COLO668 (cell line): ENCODE results near the gene PCSK4.
"Not testable (repeated sequence)": the region's sequence is repeated elsewhere in the genome, so short reads cannot be mapped to it uniquely, and the experiment has no call there.

Experiments used
- DNase-seq: peaks from one replicate; lab custom pipeline; 2025; ENCODE audit not compliant: unreplicated experiment; lab: John Stamatoyannopoulos, UW

PCSK4 gene

DNA sequence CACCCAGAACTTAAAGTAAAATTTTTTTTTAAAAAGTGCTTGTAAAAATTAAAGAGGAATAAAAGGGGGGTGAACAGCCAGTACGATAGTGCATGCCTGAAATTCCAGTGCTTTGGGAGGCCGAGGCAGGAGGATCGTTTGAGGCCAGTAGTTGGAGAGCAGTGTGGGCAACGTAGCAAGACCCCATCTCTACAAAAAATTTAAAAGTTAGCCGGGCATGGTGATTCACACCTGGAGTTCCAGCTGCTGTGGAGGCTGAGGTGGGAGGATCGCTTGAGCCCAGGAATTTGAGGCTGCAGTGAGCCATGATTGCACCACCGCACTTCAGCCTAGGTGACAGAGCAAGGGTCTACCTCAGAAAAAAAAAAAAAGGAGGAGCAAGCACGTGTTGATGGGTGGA, 14.9 kb upstream of the PCSK4 start:
- DNase-seq: no peak

DNA sequence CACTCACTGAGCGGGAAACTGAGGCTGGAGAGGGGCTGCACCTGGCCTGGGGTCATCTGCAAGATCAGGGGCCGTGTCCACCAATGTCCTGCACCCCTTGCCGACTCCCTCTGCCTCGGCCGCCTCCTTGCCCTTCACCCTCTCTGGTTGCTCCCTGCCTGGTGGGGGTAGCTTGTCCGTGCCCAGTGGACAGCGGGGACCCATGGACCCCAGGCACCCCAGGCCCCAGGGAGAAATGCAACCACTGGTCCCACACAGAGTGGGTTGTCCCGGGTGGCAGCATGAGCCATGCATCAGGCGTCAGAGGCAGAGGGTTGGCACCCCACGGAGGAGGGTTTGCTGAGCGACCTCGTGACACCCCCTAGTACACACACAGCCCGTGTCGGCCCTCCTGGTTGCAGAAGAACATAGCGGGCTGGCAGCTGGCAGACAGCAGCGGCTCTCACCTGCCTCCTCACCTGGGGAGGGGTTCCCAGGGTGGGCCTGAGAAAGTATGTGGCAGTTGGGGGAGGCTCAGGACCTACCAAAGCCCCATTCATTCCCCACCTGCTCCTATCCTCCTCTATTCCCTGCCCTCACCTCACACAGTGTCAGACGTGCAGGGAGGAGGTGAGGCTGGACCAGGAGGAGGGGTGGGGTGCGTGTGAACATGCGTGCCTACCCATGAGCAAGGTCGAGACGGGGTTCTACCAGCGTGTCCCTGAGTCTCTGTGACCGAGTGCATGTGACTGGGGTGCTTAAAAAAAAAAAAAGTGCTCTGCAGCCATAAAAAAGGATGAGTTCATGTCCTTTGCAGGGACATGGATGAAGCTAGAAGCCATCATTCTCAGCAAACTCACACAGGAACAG, 14.0 kb upstream of the PCSK4 start:
- DNase-seq: no peak

DNA sequence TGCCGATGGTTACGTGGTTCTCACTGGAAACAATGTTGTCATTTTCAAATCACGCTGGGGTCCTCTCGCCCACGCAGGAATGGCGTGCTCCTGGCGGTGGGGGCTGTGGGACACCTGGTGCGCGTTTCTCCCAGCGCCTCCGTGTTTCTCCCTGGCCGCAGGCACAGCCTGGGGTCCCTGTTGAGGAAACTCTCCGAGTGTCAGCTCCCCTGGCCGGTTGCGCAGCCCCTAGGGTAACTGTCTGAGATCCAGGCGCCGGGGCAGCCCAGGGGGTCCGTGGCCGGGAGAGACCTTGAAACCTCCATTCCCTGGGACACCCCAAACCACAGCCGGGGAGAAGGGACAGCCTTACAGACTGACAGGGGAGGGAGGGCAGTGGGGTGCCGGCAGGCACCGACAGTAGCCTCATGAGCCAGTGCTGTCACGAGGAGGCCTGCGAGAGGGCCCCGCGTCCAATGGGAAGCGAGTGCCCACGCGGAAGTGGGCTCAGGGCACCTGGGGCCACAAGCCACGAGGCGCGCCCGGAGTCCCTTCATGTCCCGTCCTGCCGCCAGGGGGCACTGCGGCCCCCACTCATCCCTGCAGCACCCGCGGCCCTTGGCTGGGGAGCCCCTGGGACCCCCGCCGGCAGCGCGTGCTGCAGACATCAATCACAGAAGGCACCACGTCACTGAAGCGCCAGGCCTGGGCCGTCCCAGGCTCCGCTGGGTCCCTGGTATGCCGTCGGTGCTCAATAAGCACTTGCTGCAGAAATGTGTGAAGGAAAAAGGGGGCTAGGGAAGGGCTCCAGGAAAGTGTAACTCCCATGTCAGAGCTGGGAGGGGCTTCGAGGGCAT, 13.2 kb upstream of the PCSK4 start:
- peak; percentile 48 for DNase-seq

DNA sequence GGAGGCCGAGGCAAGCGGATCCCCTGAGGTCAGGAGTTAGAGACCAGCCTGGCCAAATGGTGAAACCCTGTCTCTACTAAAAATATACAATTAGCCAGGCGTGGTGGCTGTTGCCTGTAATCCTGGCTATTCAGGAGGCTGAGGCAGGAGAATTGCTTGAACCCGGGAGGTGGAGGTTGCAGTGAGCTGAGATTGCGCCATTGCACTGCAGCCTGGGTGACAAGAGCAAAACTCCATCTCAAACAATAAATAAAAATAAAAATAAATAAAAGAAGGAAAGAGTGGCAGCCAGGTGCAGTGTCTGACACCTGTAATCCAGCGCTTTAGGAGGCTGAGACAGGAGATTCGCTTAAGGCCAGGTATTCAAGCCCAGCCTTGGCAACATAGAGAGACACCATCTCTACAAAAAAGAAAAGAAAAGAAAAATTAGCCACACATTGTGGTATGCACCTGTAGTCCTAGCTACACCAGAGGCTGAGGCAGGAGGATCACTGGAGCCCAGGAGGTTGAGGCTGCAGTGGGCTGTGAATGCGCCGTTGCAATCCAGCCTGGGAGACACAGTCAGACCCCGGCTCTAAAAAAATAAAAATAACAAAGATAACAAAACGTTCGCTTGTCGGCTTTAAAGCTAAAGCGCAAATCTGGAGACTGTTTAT, 12.4 kb upstream of the PCSK4 start:
- DNase-seq: no peak

DNA sequence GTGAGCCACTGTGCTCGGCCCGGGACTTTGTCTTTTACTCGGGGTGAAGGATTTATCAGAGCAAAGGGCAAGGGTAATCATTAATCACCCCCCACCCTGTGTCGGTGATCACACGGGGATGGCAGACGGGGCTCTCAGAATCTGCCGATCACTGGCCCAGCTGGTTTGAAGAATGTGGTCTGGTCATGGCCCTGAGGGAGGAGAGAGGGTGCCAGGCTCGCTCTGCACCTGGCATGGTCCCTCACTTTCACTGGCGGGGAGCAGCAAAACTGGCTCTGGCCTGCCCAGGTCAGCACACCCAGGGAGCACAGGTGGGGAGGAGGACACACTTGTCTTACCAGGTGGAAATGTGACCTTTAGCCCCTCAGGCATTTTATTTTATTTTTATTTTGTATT, 11.0 kb upstream of the PCSK4 start:
- peak; percentile 82 for DNase-seq

DNA sequence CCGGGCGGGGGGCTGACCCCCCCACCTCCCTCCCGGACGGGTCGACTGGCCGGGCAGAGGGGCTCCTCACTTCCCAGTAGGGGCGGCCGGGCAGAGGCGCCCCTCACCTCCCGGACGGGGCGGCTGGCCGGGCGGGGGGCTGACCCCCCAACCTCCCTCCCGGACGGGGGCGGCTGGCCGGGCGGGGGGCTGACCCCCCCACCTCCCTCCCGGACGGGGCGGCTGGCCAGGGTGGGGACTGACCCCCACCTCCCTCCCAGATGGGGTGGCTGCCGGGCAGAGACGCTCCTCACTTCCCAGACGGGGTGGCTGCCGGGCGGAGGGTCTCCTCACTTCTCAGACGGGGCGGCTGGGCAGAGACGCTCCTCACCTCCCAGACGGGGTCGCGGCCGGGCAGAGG, 9.1 kb upstream of the PCSK4 start:
- DNase-seq: not testable (repeated sequence)

DNA sequence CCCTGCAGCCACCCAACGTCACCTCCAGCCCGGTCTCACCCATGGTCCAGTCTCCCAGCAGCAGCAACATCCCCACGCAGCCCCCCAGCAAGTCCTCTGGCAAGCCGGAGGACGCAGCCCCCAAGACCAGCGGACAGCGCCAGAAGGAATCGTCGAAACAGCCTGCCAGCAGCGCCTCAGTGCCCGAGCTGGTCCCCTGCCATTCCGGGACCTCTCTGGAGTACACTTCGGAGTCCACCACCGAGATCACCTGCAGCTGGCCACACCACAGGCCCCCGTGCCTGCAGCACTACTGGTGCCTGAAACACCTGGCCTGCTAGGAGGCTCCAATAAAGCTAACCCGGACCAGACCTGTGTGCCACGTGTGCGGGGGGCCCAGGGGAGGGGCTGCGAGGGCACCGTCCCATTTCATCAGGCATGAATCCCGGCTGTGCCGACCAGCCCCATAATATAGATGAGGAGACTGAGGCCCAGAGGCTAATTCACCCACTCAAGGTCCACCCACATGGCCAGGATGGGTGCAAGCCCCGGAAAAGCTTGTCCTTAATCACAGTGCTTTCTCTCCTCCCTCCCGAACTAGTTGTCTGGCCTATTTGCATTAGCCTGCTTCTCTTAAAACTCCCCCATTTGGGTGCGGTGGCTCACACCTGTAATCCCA, 7.6 kb upstream of the PCSK4 start:
- no peak for DNase-seq

DNA sequence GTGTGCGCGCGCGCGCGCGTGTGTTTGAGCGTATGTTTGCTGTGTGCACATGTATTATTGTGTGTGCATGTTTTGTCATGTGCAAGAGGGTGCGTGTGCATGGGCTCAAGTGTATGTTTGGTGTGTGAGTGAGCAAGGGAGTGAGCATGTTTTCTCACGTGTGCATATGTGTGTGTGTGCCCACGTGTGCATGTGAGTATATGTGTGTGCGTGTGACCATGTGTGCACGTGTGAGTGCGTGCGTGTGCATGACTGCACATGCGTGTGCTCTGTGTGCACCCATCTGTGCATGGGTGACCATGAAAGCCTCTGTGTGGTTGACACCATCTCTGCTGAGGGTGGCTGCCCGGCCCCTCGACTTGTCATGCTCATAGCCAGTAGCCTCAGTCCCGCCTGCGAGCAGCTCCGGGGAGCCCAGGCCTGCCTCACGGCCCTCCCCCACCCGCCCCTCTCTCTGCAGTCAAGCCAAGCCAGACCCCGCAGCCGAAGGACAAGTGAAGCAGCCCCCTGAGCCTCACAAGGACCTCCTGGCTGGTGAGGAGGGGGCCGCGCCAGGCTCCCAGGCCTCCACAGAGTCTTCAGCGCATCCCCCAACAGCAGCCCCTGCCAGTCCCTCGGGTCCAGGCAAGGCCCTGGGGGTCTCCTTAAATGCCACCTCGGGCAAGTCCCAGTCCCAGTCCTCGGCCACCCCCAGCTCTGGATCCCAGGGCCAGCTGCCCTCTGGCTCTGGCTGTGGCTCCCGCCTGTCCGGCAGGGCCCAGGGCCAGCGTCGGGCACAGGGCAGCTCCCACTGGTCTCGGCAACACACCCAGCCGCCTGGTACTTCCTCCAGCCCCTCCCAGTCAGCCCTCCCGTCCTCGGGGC, 6.8 kb upstream of the PCSK4 start:
- no peak for DNase-seq

DNA sequence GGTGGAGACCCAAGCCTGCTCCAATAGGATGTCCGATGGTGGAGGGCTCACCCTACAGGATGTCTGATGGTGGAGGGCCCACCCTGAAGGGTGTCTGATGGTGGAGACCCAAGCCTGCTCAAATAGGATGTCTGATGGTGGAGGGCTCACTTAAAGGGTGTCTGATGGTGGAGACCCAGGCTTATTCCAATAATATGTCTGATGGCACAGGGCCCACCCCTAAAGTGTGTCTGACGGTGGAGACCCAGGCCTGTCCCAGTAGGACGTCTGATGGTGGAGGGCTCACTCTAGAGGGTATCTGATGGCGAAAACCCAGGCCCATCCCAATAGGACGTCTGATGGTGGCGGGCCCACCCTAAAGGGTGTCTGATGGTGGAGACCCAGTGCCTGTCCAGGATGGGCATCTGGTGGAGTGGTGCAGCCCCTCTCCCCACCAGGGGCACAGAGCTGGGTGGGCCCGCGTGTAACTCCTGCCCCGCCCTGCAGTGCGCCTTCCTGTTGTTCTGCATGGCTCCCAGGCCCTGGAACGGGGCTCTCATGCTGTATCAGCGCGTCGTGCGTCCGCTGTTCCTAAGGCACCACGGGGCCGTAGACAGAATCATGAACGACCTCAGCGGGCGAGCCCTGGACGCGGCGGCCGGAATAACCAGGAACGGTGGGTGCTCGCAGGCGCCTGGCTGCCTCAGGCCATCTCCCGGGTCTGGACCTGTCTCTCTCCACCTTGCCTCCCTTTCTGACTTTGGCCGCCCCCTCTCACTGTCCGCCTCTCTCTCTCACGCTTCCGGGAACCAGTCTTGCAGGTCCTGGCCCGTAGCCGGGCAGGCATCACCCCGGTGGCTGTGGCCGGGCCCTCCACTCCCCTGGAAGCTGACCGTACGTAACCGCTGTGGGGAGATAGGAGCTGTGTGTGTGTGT, 5.9 kb upstream of the PCSK4 start:
- no peak for DNase-seq

DNA sequence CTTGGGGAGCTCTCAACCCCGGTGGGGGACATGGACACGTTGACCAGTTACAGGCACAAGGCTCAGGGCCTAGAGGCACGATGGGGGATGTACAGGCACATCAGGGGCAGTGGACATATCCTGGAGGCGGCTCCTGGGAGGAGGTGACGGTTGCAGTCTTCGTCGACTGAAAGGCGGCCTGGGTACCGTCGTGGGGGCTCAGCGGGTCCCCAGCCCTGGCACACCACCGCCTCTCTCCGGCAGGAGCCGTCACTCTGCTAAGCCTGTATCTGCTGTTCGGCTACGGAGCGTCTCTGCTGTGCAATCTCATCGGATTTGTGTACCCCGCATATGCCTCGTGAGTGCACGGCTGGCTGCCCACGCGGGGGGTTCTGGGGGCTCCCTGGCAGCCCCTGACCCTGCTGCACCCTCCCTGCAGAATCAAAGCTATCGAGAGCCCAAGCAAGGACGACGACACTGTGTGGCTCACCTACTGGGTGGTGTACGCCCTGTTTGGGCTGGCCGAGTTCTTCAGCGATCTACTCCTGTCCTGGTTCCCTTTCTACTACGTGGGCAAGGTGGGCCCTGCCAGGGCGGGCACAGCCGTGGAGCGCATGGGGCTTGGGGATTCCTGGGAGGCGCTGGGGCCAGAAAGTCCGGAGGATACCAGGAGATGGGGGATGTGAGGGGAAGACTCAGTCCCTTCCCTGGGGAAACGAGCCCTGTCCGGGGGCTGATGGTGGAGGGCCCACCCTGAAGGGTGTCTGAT, 5.1 kb upstream of the PCSK4 start:
- no peak for DNase-seq

DNA sequence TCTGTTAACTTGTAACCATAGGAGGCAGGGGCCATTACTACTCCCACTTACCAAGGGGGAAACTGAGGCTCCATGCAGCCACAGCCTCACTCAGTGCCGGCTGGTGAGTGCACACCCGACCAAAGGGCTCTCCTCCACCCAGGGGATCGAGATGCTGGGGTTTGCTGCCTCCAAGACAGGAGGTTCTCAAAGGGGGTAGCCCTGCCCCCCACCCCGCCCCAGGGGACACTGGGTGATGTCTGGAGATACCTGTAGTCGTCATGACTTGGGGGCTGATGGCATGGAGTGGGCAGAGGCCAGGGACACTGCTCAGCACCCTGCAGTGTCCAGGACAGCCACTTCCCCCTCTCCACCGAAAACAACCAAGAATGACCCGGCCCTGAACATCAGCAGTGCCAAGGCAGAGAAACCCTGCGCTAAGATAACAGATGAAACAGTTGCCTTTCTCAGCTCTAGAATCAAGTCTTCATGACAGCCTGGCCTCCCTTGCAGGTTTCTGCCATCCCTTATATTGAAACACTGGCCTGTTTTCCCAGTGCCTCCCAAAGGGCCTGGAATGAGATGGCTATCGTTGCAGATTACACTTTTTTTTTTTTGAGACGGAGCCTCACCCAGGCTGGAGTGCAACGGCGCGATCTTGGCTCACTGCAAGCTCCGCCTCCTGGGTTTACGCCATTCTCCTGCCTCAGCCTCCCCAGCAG, 4.1 kb upstream of the PCSK4 start:
- no peak for DNase-seq

DNA sequence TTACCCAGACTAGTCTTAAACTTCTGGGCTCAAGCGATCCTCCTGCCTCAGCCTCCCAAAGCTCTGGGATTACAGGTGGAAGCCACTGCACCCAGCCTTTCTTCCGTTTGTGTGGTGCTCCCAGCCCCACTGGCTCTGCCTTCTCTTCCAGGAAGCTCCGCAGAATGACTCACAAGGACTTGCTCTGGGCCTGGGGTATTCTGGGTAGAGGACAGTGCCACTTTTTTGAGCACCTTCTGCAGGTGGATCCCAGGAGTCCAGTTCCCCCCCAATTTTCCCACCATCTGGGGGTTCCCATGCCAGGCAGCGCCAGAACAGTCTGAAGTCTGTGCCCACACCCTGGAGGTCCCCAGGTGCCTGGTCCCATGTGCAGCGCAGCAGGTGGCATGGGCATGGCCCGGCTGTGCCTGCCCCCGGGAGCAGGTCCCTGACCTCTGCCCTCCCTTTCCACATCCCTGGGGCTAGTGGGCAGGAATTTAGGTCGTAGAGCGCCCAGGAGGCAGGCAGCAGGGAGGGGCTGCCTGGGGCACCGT, 2.4 kb upstream of the PCSK4 start:
- DNase-seq: no peak

DNA sequence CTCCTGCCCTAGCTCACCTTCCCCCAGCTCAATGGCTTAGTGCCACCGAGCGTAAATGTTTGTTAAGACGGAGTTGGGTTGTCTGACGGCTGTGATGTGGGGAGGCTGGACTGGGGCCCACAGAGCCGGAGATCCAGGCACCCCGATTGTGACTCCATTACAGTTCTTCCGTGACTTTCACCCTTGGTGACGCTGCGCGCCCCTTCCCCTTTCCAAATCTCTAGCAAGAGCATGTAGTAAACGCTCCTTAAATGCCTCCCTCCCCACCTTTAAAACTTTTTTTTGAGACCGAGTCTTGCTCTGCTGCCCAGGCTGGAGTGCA, 1.7 kb upstream of the PCSK4 start:
- no peak for DNase-seq

DNA sequence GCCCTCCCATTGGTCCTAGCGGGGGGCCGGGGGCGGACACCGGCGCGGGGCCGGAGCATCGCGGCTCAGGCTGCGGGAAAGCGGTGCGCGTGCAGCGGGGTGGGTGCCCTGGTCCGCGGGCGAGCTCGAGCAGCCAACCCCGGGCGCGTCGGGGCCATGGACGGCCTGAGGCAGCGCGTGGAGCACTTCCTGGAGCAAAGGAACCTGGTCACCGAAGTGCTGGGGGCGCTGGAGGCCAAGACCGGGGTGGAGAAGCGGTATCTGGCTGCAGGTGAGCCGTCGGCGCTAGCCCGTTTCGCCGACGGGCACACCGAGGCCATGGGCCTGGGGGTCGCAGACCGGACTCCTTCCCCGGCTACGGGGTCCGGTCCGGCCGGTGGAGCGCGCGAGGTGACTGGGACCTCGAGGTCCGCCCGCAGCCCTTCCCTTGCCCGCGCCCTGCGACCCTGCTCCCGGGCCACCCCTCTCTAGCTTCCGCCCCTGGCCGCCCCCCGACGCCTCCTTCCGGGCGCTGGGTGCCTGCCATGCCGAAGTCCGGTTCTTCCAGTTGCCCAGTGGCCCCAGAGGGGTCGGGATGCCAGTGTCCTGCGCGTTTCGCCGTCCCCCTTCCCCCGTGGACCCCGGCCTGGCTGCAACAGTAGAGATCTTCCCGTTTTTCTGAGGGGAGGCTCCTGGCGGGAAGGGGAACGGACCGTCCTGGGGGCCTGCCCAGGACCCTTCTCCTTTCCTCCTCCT, 1.1 kb upstream of the PCSK4 start, which contains the start of gene REEP6:
Gene REEP6 (plus strand): TSS at position 68 of the 735 bp plus-strand sequence. CDS start 89 bp downstream, at position 157.
- no peak for DNase-seq

DNA sequence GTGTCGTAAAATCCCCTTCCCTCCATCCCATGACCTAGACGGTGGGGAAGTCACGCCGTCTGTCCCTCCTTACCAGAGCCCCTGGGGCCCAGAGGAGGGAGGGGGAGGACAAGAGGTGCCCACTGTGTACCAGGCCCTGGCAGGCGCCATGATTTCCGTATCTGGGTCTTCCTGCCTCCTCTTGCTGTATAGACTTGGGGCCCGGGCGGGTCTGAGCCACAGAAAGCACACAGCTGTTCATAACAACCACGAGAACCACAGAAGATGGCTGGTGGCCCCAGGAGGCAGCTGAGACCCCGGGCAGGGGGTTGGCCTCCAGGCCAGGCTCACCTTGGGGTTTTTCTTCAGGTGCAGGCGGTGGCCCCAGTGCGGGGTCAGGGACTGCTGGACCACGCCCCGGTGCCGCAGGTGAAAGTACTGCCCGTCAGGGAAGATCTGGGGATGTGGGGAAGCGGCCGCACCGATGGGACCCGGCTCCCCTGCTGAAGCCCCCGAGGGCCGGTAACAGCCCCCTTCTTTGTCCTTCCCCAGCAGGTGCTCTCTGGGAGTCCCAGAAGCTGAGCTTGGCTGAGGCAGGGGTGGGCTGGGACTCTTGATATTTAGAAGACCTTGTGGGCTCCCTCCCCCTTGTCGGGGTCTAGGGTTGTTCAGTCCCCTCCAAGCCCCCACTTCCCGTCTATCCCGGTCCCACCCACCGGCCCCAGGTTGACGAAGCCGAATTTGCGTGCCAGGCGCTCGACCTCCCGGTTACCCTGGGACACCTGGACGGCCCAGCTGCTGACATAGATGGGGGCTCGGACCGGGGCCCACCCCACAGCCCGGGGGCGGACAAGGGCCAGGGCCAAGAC, 463 bp downstream of the PCSK4 start:
- DNase-seq: no peak

DNA sequence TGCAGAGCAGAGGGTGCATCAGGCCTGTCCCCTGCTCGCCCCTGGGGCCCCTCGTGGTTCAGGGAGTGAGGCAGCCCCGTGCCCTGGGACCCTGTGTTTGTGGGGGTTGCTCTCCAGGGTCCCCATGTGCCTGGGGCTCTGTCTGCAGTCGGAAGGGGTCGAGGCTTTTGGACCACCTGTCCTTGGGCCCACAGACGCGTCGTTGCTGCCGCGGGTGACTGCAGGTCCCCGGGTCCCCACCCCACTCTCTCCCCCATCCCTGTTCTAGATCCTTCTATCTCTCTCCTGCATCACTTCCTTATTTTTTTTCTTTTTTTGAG, 1.9 kb downstream of the PCSK4 start:
- no peak for DNase-seq
